CMK (cell line): Measurements from ENCODE around the gene GNG7.
"Not testable (repeated sequence)": the region's sequence is repeated elsewhere in the genome, so short reads cannot be mapped to it uniquely, and the experiment has no call there.

Experiments used
- DNase-seq: peaks from one replicate; pipeline ENCODE4 v3.0.0-alpha.2; 2010; ENCODE audit warnings: low read depth

Gene GNG7

GRCh38 chr19:2551172-2551863 lies 151.2 kb downstream of the GNG7 start:
- no peak for DNase-seq

- no peak for DNase-seq
Observed at GRCh38 chr19:2550431-2551171, 151.9 kb downstream of the GNG7 start.

DNA sequence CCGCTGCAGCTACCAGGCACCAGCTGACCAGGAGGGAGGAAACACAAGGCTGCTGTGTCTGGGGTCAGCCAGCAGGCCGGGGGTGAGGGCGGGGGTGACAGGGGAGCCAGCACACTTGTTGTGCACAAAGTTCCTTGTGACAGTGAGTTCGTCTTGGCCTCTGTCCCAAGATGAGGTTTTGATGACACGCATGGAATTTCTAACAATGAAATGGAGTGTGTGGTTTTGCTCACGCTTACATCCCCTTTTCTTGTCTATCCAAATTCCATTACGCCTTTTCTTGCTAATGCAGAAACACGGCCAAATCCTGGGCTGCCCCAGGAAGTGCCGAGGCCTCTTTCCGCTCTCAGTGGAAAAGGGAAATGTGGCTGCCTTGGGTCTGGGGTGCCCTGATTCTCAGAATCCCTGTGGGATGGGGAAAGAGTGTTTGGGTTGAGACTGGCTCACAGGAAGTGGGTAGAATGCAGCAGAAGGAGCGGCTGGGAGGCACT lies 152.7 kb downstream of the GNG7 start:
- no peak for DNase-seq

DNA sequence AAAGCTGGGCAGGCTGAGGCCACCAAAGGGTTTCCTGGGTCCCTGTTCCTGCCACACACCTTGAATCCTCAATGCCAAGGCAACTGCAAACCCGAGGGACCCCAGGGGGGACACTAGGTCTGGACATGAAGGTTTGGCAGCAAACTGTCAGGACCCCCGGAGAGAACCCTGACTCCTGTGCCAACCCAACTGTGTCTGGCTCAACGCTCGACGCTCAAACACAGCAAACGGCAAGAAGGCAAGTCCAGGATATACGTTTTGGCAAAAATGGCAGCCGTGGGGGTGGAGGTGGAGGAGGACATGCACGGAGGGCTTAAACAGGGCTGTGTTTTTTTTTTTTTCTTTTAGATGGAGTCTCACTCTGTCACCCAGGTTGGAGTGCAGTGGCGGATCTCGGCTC lies 153.5 kb downstream of the GNG7 start:
- no peak for DNase-seq

GRCh38 chr19:2547721-2548120 lies 154.8 kb downstream of the GNG7 start:
- no peak for DNase-seq

DNA sequence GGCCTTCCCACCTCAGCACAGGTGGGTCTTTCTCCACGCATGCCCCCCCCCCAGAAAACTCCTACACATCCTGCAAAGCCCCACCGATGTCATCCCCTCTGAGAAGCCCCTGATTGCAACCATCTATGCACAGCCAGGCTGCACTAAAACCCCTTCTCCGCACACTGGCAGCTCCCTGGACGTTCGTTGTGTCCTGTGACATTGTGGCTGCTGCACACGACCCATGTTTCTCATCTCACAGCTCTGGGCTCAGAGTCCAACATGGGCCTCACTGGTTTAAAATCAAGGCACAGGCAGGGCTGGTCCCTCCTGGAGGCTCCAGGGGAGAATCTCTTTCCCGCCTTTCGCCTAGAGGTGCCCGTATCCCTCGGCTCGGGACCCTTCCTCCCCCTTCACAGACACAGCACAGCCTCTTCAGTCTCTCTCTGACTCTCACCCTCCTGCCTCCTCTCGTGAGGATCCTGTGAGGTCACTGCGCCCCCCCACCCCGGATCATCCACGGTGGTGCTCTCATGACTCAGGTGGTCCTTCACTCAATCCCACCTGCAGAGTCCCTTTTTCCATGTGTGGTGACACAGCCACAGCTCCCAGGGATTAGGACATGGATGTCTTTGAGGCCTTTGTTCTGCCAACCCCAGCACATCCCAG lies 155.3 kb downstream of the GNG7 start:
- DNase-seq: no peak

GRCh38 chr19:2546128-2547032 lies 156.1 kb downstream of the GNG7 start:
- peak; percentile 59 for DNase-seq

DNA sequence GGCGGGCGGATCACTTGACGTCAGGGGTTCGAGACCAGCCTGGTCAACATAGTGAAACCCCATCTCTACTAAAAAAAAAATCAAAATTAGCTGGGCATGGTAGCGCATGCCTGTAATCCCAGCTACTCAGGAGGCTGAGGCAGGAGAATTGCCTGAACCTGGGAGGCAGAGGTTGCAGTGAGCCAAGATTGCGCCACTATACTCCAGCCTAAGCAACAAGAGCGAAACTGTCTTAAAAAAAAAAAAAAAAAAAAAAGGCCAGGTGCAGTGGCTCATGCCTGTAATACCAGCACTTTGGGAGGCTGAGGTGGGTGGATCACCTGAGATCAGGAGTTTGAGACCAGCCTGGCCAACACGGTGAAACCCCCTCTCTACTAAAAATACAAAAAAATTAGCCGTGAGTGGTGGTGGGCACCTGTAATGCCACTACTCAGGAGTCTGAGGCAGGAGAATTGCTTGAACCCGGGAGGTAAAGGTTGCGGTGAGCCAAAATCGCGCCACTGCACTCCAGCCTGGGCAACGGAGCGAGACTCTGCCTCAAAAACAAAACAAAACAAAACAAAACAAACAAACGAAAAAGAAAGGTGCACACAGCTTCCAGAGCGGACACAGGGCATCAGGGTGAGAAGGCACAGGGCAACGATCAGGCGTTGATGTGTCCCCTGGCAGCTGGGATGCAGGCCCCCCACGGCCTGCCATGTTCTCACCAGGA lies 156.9 kb downstream of the GNG7 start:
- not testable (repeated sequence) for DNase-seq

- no peak for DNase-seq
Observed at GRCh38 chr19:2544576-2545415, 157.7 kb downstream of the GNG7 start.

- DNase-seq: peak; percentile 52
Observed at GRCh38 chr19:2543463-2544442, 158.7 kb downstream of the GNG7 start.

- DNase-seq: not testable (repeated sequence)
Observed at GRCh38 chr19:2543072-2543462, 159.4 kb downstream of the GNG7 start.

- DNase-seq: no peak
Observed at GRCh38 chr19:2542341-2543069, 160.0 kb downstream of the GNG7 start.

GRCh38 chr19:2540646-2541454 lies 161.6 kb downstream of the GNG7 start:
- DNase-seq: no peak

GRCh38 chr19:2540251-2540645 lies 162.2 kb downstream of the GNG7 start:
- no peak for DNase-seq

- no peak for DNase-seq
Observed at GRCh38 chr19:2538096-2538757, 164.3 kb downstream of the GNG7 start.

DNA sequence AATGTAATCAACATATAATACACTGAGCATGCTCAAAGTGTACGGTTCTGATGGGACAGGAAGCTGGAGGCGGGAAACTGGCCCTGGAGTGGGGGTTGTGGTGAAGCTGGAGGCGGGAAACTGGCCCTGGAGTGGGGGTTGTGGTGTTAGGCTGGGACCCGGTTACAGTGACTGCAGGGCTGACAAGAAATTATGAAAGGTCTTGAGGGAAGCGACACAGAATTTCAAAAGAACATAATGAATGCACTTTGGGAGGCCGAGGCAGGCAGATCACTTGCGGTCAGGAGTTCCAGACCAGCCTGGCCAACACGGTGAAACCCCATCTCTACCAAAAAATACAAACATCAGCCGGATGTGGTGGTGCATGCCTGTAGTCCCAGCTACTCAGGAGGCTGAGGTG lies 164.9 kb downstream of the GNG7 start:
- not testable (repeated sequence) for DNase-seq

DNA sequence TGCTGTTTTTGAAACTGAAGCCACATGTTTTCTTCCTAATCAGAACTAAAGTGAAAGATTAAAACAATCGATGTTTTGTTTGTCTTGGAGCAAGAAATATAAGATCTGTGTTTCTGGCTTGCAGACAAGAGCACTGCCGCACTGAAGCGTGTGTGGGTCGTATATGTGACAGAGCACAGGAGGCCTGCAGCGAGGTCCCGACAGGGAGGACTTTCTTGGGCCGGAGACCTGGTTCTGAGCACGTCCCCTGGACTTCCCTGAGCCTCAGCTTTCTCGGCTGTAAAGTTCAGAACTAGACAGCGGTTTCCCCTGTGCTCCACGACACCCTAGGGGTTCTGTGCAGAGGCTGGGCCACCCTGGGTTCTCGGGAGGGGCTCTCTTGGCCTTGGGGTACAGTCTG lies 166.0 kb downstream of the GNG7 start:
- no peak for DNase-seq
